GM19238 (cell line): ENCODE data around the gene MGAM2.
"Not testable (repeated sequence)": the region's sequence is repeated elsewhere in the genome, so short reads cannot be mapped to it uniquely, and the experiment has no call there.

Source experiments
- DNase-seq: peaks from one replicate; pipeline ENCODE4 v3.0.0; 2011; ENCODE audit warnings: low spot score; ENCODE audit not compliant: insufficient read length

Gene MGAM2

DNA sequence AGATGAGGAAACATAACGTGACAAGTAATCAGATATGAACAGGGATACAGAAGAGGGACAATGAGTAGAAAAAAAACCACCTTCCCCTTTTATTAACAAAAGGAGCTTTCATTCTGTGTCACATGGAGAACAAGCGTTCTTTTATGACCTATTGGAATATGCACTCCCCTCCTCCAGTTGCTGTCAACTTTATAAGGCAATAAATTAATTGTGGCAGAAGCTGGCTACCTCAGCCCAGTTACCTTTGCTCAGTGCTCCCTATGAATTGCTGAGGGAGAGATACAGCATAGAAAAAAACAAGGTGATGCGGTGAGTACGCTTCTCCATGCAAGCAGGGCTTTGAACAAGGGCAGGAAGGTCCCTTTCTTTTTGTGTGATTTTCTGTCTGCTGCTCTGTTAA is at the start of gene MGAM2:
MGAM2 (plus strand) TSS at position 220 of the 400 bp plus-strand sequence. CDS start 5,156 bp downstream, outside the sequence.
- no peak for DNase-seq

DNA sequence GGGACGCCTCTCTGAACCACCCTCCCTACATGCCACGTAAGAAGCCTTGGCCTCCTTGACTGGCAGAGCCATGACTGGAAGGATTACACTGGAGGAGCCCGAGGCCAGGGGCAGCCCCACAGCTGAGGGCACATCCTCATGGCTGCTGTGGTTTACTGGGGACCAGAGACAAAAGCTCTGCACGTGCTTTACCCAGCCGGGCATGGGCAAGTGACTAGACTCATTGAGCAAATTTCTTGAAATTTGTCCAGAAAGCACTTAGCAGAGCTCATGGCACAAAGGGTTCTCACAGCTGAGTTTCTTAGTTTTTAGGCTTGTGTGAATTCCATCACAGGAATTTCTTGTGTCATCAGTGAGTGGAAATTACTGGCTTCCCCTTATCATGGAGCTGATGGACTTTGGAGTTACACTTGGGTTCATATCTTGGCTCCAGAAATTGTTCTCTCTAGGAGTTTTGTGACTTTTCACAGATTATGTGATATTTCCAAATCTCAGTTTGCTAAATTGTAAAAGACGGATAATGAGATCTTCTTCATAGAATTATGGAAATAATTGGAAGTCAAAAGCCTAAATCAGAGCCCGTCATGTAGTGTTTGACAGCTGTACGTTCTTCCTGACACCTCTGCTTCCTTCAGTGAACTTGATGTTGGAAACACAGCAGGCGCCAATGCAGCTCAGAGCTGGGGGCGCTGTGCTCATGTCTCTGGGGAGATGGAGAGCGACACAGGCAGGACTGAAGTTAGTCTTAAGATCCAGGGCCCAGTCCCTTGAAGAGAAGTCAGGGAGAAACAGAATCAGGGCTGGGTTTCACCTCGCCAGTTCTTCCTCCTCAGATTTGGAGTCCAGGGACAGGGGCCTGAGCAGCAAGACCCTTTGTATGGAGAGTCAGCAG is 47.7 kb upstream of the MGAM2 start:
- DNase-seq, result no peak

DNA sequence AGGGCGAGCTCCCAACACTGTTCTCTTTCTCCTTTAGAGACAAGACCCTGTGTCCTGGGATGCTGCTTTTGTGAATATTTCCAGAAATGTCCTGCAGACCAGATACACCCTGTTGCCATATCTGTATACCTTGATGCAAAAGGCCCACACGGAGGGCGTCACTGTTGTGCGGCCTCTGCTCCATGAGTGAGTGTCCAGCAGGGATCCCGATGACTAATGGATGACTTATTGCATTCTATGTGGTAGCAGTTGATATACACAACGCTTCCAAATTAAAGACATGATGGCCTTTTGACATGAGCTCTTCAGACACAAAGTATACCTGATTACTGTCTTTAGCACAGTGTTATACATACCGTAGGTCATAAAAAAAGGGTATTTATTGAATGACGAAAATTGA is 45.0 kb upstream of the MGAM2 start:
- DNase-seq, result no peak

DNA sequence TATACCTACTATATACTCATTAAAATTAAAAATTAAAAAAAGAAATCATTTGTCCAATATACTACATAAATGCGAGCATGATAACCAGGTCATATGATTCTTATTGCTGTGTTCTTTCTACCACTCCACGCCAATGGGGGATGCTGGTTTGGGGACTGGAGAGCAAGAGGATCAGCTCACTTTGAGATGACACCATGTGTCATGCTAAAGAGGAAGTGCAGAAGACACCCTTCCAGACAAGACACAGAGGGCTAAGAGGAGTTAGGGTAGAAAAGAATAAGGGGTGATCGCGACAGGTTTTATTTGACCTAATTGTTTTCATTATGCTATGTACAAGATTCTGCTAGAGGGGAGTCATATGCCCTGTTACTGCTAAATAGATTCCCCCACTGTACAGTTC is 33.8 kb upstream of the MGAM2 start:
- no peak for DNase-seq

DNA sequence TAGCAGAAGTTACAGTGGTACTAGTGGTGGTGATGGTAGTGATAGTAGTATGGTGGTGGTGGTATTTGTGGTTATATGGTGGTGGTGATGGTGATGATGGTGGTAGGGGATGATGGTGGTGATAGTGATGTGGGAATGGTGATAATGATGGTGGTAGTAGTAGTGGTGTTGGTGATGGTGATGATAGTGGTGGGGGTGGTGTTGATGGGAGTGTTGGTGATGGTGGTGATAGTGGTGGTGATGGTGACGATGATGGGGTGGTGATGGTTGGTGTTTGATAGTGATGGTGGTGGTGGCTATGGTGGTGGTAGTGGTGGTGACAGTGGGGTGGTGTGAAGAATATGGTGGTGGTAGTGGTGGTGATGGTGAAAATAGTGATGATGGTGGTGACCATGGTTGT is 27.9 kb upstream of the MGAM2 start:
- no peak for DNase-seq

DNA sequence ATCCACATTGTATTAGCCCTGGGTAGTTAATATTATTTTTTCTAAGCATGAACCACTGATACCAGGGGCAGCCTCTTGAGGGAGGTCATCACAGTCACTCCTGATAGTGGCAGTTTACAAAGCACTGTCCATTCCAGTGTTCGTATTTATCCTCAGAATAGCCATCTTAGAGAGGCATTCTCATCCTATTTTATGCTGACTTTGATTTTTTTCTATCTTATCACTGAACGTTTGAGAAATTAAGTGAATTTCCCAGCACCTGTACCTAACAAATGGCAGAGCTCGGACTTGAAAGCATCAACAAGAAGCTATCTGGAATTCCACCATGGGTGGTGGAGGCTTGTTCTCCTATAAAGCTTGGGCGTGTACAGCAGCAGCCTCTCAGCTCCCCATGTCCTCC is 26.1 kb upstream of the MGAM2 start:
- no peak for DNase-seq

DNA sequence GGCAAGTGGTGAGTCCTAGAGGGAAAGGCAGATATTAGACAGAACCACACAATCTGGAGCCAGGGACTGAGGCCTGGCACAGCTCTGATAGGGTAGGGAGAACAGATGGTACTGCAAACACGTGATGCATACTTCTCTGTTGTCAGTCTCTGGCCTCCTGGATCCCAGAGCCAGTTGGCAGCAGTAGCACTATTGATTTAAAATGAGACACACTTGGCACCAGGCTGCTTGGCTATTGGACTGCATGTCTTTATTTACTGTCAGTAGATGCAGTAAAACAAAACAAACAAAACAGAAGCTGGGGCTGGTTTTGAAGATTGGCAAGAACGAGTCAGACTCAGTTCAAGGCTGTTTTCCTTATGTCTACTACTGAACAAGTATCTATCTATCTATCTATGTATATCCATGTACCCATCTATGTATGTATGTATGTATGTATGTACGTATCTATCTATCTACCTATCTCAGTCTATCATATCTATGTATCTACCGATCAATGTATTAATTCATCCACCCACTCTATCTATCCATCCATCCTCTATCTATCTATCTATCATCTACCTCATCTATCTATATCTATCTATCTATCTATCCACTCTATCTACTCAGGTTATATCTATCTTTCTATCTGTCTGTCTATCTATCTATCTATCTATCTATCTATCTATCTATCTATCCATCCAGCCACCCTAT is 23.4 kb upstream of the MGAM2 start:
- no peak for DNase-seq

DNA sequence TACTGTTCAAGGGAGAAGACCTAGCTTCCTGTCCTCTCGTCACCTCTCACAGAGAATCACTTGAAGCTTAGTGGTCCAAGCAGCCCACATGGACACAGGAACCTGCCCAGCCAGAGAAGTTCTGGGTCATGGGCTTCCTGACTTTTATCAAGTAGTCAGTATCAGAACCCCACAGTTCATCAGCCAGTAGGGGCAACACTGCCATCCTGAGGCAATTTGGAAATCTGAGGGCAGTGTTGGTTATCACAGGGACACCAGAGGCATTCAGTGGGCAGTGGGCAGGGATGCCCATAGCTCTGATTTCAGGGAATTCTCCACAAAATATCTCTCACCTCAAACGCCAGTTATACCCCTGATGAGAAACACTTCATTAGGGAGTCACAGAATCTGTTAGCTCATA is 22.5 kb upstream of the MGAM2 start:
- DNase-seq, result no peak

DNA sequence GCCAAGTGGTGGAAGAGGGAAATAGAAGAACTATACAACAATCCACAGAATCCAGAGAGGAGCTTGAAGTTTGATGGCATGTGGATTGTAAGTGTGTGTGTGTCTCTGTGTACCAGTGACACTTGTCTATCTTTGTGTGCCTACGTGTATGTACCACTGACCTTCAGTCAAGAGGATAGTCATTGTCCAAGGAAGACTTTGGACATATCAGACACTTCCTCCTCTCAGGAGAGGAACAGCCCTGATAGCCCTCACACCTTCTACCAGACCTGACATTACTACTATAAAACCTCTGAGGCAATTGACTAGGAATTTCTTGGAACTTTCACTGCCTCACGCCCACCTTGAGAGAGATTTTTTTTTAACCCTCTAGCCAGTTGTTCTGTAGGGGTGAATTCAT is 19.6 kb upstream of the MGAM2 start:
- no peak for DNase-seq

DNA sequence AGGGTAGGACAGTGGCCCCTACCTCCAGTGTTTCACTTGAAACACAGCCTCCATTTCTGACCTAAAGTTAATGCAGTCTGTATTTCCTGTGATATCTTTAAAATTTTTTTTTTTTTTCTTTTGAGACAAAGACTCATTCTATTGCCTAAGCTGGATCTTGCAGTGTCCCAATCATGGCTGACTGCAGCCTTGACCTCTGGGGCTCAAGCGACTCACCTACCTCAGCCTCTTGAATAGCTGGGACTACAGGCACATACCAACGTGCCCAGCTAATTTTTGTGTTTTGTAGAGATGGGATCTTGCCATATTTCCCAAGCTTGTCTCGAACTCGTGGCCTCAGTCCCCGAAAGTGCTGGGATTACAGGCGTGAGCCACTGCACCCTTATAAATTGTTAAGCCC is 16.7 kb upstream of the MGAM2 start:
- no peak for DNase-seq

DNA sequence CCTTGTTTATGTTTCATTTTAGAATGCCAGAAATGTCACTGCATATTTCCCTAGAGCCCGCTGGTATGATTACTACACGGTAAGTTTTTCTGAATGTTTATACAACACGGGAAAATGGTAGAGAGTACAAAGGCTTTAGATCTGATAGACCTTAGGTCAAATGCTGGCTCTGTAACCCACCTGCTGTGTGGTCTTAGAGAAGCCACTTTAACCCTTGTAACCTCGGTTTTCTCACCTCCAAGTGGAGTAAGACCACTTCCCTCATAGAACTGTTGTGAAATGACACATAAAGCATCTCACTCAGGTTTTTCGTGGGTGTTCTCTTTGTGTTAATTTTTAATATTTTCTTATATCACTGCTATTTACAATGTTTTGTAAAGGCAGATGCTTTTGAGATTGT is 13.9 kb upstream of the MGAM2 start:
- no peak for DNase-seq

DNA sequence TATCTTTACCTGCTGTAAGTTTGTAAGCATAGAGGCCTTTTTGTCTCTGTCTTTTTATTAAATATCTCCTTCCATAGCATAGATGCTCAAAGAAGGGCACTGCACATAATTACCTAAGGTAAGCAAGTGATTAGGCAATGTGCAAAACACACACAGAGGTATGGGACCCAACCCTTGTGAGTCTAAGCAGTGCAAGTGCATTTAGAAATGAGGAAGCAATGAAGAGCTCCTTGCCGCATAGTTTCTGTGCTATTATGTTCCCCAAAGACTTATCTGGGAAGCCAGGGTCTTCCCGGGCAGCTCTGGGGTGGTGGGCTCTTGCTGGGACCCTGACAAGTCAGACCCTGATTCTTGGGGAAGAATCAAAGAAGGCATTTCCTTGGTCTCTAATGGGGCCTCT is 13.5 kb upstream of the MGAM2 start:
- DNase-seq, result no peak

DNA sequence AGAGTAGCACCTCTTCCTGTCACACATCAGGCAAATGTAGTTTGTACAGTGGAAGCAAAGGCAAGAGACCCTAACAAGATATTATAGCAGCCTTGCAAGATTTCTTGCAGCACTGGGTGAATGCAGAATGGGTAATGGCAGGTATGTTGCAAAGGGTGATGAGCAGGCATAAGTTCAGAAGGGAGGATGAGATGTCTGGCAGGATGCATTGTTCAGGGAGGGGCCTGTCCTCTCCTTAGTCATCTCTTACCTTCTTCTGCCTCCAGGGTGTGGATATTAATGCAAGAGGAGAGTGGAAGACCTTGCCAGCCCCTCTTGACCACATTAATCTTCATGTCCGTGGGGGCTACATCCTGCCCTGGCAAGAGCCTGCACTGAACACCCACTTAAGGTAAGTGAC is 12.2 kb upstream of the MGAM2 start:
- not testable (repeated sequence) for DNase-seq

DNA sequence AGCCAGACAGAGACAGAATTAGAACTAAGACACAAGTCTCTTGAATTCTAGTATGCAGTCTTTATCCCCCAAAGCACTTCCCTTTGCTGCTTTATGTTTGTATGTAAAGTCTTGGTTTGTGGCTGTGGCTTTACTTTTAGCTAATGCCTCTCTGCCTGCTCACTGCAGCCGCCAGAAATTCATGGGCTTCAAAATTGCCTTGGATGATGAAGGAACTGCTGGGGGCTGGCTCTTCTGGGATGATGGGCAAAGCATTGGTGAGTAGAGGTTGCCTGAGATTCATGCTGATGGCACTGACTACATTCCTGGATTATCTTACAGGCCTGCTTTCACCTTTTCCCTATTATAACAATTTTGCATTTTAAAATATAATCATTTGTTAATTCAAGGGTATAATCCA is 10.9 kb upstream of the MGAM2 start:
- DNase-seq, result no peak

DNA sequence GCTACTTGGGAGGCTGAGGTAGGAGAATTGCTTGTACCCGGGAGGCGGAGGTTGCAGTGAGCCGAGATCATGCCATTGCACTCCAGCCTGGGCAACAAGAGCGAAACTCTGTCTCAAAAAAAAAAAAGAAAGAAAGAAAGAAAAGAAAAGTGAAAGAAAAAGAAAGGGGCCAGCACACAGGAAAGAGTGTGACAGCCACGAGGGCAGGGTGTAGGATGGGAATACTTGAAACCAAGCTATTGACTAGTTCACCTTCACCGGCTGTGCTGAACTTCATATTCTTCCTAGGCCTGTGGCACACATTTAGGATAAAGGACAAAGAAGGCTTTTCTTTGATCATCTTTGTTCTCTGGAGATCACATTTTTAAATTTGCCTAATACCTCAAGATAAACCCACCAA is 9.7 kb upstream of the MGAM2 start:
- not testable (repeated sequence) for DNase-seq

DNA sequence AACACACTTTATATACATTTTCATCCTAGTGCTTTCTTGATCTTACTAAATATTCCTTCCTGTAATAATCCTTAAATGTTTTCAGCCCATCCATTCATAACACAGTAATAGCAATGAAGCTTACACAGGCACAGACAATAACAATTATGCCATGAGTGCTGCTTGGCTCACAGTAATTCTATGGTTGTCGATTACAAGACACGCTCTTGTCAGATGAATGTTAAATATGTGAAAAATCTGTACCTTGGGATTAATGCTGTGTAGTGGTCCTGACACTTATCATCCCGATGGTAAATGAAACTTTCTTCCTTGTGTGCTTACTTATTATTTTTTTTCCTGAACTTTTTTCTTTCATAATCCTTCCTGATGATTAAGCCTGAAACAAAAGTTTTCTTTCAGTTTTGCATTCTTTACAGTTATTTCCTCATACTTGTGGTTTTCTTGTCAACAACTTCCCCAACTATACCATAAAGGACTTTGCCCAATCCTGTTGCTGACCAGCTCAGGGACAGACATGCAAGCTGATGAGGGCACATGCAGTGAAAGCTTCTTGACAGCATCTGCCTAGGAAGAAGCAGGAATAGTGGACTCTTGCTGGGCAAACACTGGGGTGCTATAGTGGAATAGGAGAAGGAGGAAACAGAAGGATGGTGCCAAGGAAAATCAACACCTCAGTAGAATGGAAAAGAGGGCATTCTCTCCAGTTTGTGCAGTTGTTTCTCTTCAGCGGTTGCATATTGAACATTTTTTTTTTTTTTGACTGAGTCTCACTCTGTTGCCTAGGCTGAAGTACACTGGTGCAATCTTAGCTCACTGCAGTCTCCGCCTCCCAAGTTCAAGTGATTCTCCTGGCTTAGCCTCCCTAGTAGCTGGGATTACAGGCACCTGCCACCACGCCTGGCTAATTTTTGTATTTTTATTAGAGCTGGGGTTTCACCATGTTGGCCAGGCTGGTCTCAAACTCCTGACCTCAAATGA is 6.7 kb upstream of the MGAM2 start:
- no peak for DNase-seq

DNA sequence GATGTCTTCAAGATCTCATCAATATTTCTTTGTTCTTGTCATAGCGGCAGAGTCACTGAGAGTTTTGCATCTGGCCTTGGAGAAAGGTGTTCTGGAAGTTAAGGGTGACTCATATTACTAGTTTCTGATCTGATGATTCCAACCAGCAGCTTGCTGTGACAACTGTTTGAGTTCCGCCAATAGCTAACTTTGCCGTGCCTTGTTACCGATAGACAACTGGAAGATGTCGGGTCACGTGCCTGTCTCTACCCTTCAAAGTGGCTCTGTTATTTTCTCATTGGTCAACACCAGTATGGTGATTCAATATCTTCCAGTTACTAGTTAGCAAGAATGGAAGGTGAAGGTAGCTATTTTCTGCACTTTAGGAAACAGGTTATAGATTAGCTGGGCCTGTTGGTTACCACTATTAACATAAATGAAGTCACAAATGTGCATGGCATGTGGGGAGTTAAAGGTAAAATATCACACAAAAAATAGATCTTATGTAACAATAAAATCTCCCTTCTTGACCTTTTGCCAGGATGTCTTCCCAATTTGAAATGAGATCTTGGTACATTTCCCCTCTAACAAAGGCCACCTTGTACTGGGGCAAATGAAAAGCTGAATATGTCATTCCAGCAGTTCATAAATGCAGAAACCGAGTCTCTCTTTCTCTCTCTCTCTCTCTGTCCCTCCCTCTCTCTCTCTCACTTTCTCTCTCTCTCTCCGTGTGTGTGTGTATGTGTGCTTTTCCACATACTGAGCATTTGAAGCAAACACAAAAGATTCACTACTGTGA is 2.6 kb upstream of the MGAM2 start:
- DNase-seq, result no peak

DNA sequence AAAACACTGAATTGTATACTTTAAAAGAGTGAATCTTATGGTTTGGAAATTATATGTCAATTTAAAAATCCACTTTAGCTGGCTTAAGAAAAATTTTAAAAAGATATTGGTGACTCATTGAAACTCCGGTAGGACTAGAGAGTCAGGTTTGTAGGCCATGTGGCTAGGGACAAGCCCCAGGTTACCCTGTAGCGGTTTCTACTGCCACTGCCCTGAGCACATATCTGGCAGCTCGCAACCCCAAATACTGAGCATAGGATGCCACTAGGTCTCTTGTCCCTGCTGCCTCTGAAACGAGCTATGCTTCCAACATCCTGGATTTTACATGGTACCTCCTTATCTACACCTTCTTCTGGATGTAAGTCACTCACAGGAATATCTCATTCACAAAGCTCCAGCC is 1.4 kb upstream of the MGAM2 start:
- DNase-seq, result no peak

DNA sequence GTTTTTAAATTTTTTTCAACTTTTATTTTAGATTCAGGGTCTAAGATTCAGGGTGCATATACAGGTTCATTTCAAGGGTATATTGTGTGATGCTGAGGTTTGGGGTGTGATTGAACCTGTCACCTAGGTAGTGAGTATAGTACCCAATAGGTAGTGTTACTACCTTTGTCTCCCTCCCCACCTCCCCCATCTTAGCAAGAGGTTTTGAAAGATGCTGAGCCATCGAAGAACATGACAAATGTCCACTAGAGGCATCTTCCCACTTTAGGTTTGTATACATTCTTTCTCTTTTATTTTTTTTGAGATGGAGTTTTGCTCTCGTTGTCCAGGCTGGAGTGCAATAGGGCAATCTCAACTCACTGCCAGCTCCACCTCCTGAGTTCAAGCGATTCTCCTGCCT is 880 bp upstream of the MGAM2 start:
- no peak for DNase-seq

DNA sequence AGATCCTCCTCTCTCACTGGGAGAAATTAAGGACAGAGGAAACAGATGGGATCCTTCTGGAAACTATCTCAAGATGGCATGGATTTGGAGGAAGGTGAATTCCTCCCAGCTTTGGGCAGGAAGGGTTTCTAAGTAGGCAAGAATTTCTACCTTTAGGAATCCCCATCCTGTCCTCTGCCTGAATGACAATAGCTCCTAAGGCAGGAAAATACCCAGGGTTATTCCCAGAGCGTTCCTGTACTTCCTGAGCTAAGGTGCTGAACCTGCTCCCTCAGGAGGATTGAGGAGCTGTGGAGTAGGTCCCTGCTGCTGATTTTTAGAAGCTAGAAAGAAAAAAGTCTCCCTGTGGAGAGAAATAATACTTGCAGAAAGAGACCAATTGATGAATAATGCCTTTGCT is 568 bp downstream of the MGAM2 start:
- no peak for DNase-seq

DNA sequence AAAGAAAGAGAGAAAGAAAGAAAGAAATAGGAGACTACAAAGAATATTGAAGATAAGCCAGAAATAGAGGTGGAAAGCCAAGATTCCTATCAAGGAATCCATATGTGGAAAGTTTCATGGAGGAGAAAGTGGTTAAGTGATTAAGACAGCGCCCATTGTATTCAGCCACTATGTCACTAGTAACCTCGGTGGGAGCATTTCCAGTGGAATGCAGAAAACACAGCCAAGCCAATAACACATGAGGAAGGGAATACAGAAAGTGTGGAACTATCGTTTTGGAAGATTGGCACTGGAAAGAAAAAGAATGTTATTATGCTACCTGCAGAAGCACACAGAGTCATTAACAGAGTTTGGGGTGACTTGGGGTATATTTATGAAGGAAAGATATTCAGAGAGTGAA is 2.7 kb downstream of the MGAM2 start:
- DNase-seq, result no peak
